MCF 10A (cell line): ENCODE measurements around the gene EIF6. TPM values are rescaled to one million over a fixed set of nuclear protein-coding genes. Genes with fewer than 3 reads are reported as not detected.

ENCODE experiments used
- BruUV-seq: library from RNA; stranded (reverse); fragments of 400-500 nt; replicated peaks from 2 replicates; lab custom pipeline; 2021; lab: Mats Ljungman, UMichigan
- CTCF ChIA-PET: fragments of 300-600 bp; sonication (Branson Sonifier 250); formaldehyde crosslinking; extraction: SDS; loops from one replicate; lab custom pipeline; 2021; ENCODE audit warnings: antibody characterized with exemption, inconsistent platforms; lab: Yijun Ruan, JAX
- POLR2A ChIA-PET: fragments of 300-600, 350-650 bp; sonication (Branson Sonifier 250); formaldehyde crosslinking; extraction: SDS; loops from one replicate; lab custom pipeline; 2020; ENCODE audit warnings: antibody characterized with exemption, inconsistent platforms; lab: Yijun Ruan, JAX
- DNase-seq: peaks from one replicate; pipeline ENCODE4 v3.0.0-alpha.2; 2018; ENCODE audit not compliant: unreplicated experiment
- H3K27ac Mint-ChIP-seq: one replicate; pipeline ENCODE4 v1.8.0; 2022; ENCODE audit warnings: mild to moderate bottlenecking, low read depth, mixed read lengths; ENCODE audit not compliant: unreplicated experiment
- H3K27me3 Mint-ChIP-seq: one replicate; pipeline ENCODE4 v1.8.0; 2022; ENCODE audit warnings: mixed read lengths; ENCODE audit not compliant: insufficient read depth, unreplicated experiment
- H3K36me3 Mint-ChIP-seq: one replicate; pipeline ENCODE4 v1.8.0; 2022; ENCODE audit warnings: mild to moderate bottlenecking, moderate library complexity, mixed read lengths; ENCODE audit not compliant: insufficient read depth, unreplicated experiment
- H3K4me1 Mint-ChIP-seq: one replicate; pipeline ENCODE4 v1.8.0; 2022; ENCODE audit warnings: mixed read lengths; ENCODE audit not compliant: insufficient read depth, unreplicated experiment
- H3K4me3 Mint-ChIP-seq: one replicate; pipeline ENCODE4 v1.8.0; 2022; ENCODE audit warnings: mild to moderate bottlenecking, moderate library complexity, mixed read lengths; ENCODE audit not compliant: unreplicated experiment
- H3K9me3 Mint-ChIP-seq: one replicate; pipeline ENCODE4 v1.8.0; 2022; ENCODE audit warnings: mixed read lengths; ENCODE audit not compliant: unreplicated experiment
- CTCF ChIP-seq: fragments of 200-600 bp; IDR thresholded peaks from one replicate; pipeline ENCODE4 v1.8.0; 2022; ENCODE audit warnings: antibody characterized with exemption, mild to moderate bottlenecking; ENCODE audit not compliant: unreplicated experiment
- intact Hi-C: fragments of 100-400 bp; cut with micrococcal nuclease; formaldehyde crosslinking; loops from 2 replicates; pipeline ENCODE4 v1.14.1; 2022
- total RNA-seq: library from RNA; stranded (reverse); gene quantifications from 2 replicates; pipeline ENCODE4 v1.2.3, GENCODE V29; 2022

EIF6 gene
- total RNA-seq, 1 experiment from 2014 or later = 322 TPM

- POLR2A ChIA-PET = interaction anchor here (1.2 to 2.2 kb wide), 2 partner anchors 11 to 13 kb away, joined by 4 to 6 read pairs; no protein-coding TSS in a partner anchor
- intact Hi-C loops = no loop called here
- peaks cover 14% of the 10 kb centered on the region for H3K4me1 Mint-ChIP-seq
- no TSS peak for BruUV-seq
- H3K27ac Mint-ChIP-seq = no peak overlapping the region
- DNase-seq = no peak
- no peaks in the 10 kb centered on the region for H3K27me3 Mint-ChIP-seq
- CTCF ChIA-PET = interaction anchor here (0.6 to 2.7 kb wide), 5 partner anchors 14 to 175 kb away, joined by 3 to 16 read pairs (median 4); no protein-coding TSS in a partner anchor
- TF ChIP-seq CTCF = no peak
- H3K9me3 Mint-ChIP-seq = no peaks in the 10 kb centered on the region
- no peak overlapping the region for H3K4me3 Mint-ChIP-seq
- H3K36me3 Mint-ChIP-seq = peaks cover 6% of the 10 kb centered on the region
These were observed 3.9 kb upstream of the EIF6 start for GRCh38 chr20:35288325-35289060.

DNA sequence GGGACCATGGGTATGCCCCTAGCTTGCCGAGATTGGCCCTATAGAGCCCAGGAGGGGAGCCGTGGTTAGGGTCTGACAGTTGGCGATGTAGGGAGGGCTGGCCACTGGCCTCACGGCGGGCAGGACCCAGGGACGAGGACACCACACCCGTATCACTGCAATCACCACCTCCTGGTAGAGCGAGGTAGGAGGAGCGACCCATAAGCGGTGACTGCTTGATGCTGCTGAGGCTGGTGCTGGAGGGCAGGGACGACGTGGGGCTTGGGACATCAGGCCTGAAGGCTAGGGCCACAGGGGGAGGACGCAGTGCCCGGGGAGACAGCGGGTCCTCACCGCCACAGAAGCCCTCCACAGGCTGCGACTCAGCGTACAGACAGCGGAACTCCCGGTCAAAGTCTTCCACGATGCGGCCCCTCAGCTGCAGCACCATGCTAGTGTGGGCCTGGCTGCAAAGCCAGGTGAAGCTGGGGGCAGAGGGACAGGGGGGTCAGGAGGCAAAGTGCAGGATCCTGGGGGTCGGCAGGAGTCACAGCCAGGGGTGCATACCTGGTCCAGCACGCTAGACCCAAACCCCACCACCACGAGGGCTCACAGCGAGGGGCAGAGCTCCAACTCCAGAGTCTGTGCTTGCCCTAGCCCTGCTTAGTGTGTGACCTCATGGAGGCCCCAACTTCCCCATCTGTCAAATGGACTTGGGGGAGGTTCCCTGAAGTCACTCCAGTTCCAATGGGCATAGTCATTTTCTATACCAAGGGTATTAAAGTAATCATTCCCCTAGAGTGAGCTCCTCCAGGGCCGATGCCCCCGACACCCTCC, 3.1 kb upstream of the EIF6 start:
- Mint-ChIP-seq H3K27me3 (no peaks in the 10 kb centered on the region), H3K36me3 (peaks cover 6% of the 10 kb centered on the region), H3K27ac (no peak overlapping the region), H3K9me3 (no peaks in the 10 kb centered on the region), H3K4me1 (peaks cover 14% of the 10 kb centered on the region), H3K4me3 (no peak overlapping the region)
- no TSS peak for BruUV-seq
- DNase-seq = no peak
- intact Hi-C loops = no loop called here
- ChIA-PET CTCF (interaction anchor here (0.6 to 2.7 kb wide), 4 partner anchors 16 to 181 kb away, joined by 3 to 16 read pairs (median 4); no protein-coding TSS in a partner anchor), POLR2A (interaction anchor here (1.6 to 2.2 kb wide), 2 partner anchors 12 to 16 kb away, joined by 4 to 6 read pairs; no protein-coding TSS in a partner anchor)
- no peak for TF ChIP-seq CTCF

GRCh38 chr20:35286899-35287508, 2.4 kb upstream of the EIF6 start:
- no peak overlapping the region for H3K27ac Mint-ChIP-seq
- ChIA-PET CTCF (interaction anchor here (0.5 to 1.6 kb wide), 7 partner anchors 15 to 182 kb away, joined by 3 to 4 read pairs (median 4); partner anchors contain the start of gene GDF5), POLR2A (interaction anchor here (0.5 to 2.2 kb wide), 6 partner anchors 9 to 168 kb away, joined by 3 to 6 read pairs (median 4); partner anchors contain the start of gene CEP250)
- H3K36me3 Mint-ChIP-seq = peaks cover 13% of the 10 kb centered on the region
- no TSS peak for BruUV-seq
- no peaks in the 10 kb centered on the region for H3K9me3 Mint-ChIP-seq
- no peak overlapping the region for H3K4me3 Mint-ChIP-seq
- intact Hi-C loops = no loop called here
- no peaks in the 10 kb centered on the region for H3K27me3 Mint-ChIP-seq
- TF ChIP-seq CTCF = no peak
- DNase-seq = no peak
- H3K4me1 Mint-ChIP-seq = peaks cover 14% of the 10 kb centered on the region
